Suprapubic skin (tissue), 4 donors: ENCODE measurements around the gene USP43. TPM values are rescaled to one million over a fixed set of nuclear protein-coding genes. Genes with fewer than 3 reads are reported as not detected.
A peak's percentile ranks its signal among the peaks of the same experiment; 100 is the strongest.
"Not testable (repeated sequence)": the region's sequence is repeated elsewhere in the genome, so short reads cannot be mapped to it uniquely, and the experiment has no call there.

Source experiments
- DNase-seq, 2 donors: peaks; one replicate each; pipeline ENCODE4 v3.0.0-alpha.2; 2019; ENCODE audit warnings: low spot score in 2 of 2
- H3K27ac ChIP-seq: fragments of 200-600 bp; sonication (generic); one replicate; pipeline ENCODE4 v1.5.1; 2019
- H3K27me3 ChIP-seq: fragments of 200-600 bp; sonication (generic); one replicate; pipeline ENCODE4 v1.5.1; 2019
- H3K36me3 ChIP-seq: fragments of 200-600 bp; sonication (generic); one replicate; pipeline ENCODE4 v1.5.1; 2019
- H3K4me1 ChIP-seq: fragments of 200-600 bp; sonication (generic); one replicate; pipeline ENCODE4 v1.5.1; 2019
- H3K4me3 ChIP-seq: fragments of 200-600 bp; sonication (generic); one replicate; pipeline ENCODE4 v1.5.1; 2019; ENCODE audit warnings: mild to moderate bottlenecking
- H3K9me3 ChIP-seq: fragments of 200-600 bp; sonication (generic); one replicate; pipeline ENCODE4 v1.5.1; 2019
- CTCF ChIP-seq, 2 donors: fragments of 200-600 bp in 1 of 2; fragments of 450-650 bp in 1 of 2; sonication (generic) in 1 of 2; IDR thresholded peaks; one replicate each; pipeline ENCODE4 v1.5.1; 2016 to 2019; ENCODE audit warnings: antibody characterized with exemption in 2 of 2, mild to moderate bottlenecking in 1 of 2, moderate library complexity in 1 of 2
- EP300 ChIP-seq: sonication (generic); formaldehyde crosslinking; IDR thresholded peaks from one replicate; pipeline ENCODE4 v1.6.1; 2017; ENCODE audit warnings: antibody characterized with exemption
- POLR2A ChIP-seq, 2 donors: fragments of 450-650 bp; IDR thresholded peaks; one replicate each; pipeline ENCODE4 v1.6.1; 2017; ENCODE audit warnings: antibody characterized with exemption in 2 of 2, mild to moderate bottlenecking in 2 of 2, moderate library complexity in 2 of 2
- POLR2AphosphoS5 ChIP-seq, 3 donors: sonication (generic); formaldehyde crosslinking; IDR thresholded peaks; one replicate each; pipeline ENCODE4 v1.6.1; 2017; ENCODE audit warnings: antibody characterized with exemption in 3 of 3
- WGBS: methylation state at CpG from one replicate; pipeline ENCODE4 v1.1.5; 2018; 5-methylcytosine and 5-hydroxymethylcytosine counted together
- total RNA-seq, 4 donors: library from RNA; depleted of rRNA; stranded (reverse); fragments of >200 nt; gene quantifications; one replicate each; pipeline ENCODE4 v1.1.0, GENCODE V29; 2016

USP43 gene
- total RNA-seq, 4 donors from 2014 or later = 3.1 to 7.2 (median 4.2) TPM

GRCh38 chr17:9646546-9646885 is 1.2 kb downstream of the USP43 start:
- no peaks in the 10 kb centered on the region for H3K9me3 ChIP-seq
- peaks cover 24% of the 10 kb centered on the region for H3K4me1 ChIP-seq
- peak overlapping the region; percentile 69 for H3K4me3 ChIP-seq
- no peaks in the 10 kb centered on the region for H3K36me3 ChIP-seq
- WGBS = 72% methylated on average over 8 of the region's 8 CpGs
- DNase-seq = peak in 1 of 2 donors; percentile 32
- TF ChIP-seq POLR2A (IDR thresholded peaks at IDR 0.05) (no peak), POLR2AphosphoS5 (IDR thresholded peaks at IDR 0.05) (no peak), CTCF (IDR thresholded peaks at IDR 0.05) (no peak), EP300 (no peak)
- peaks cover 18% of the 10 kb centered on the region for H3K27me3 ChIP-seq
- H3K27ac ChIP-seq = no peak overlapping the region

GRCh38 chr17:9647014-9647413 is 1.7 kb downstream of the USP43 start:
- H3K4me1 ChIP-seq = peaks cover 24% of the 10 kb centered on the region
- 51% methylated on average over 4 of the region's 4 CpGs for WGBS
- H3K9me3 ChIP-seq = no peaks in the 10 kb centered on the region
- no peaks in the 10 kb centered on the region for H3K36me3 ChIP-seq
- TF ChIP-seq EP300 = no peak
- TF ChIP-seq POLR2A (IDR thresholded peaks at IDR 0.05) = no peak
- no peak for TF ChIP-seq CTCF (IDR thresholded peaks at IDR 0.05)
- no peak for TF ChIP-seq POLR2AphosphoS5 (IDR thresholded peaks at IDR 0.05)
- H3K27ac ChIP-seq = no peak overlapping the region
- no peak overlapping the region for H3K4me3 ChIP-seq
- DNase-seq = peak in 1 of 2 donors; percentile 32
- peaks cover 18% of the 10 kb centered on the region for H3K27me3 ChIP-seq

- DNase-seq = peak in 1 of 2 donors; percentile 8
- Histone ChIP-seq H3K4me1 (peaks cover 24% of the 10 kb centered on the region), H3K9me3 (no peaks in the 10 kb centered on the region), H3K4me3 (no peak overlapping the region), H3K27me3 (peaks cover 18% of the 10 kb centered on the region), H3K27ac (no peak overlapping the region), H3K36me3 (no peaks in the 10 kb centered on the region)
- 76% methylated on average over 3 of the region's 3 CpGs for WGBS
- TF ChIP-seq EP300 (no peak), CTCF (IDR thresholded peaks at IDR 0.05) (no peak), POLR2A (IDR thresholded peaks at IDR 0.05) (no peak), POLR2AphosphoS5 (IDR thresholded peaks at IDR 0.05) (no peak)
These were observed 3.3 kb downstream of the USP43 start for GRCh38 chr17:9648521-9649110.

- peak in 1 of 2 donors; percentile 9 for DNase-seq
- WGBS = 46% methylated on average over 4 of the region's 4 CpGs
- no peaks in the 10 kb centered on the region for H3K4me1 ChIP-seq
- TF ChIP-seq EP300 (no peak), CTCF (IDR thresholded peaks at IDR 0.05) (no peak), POLR2AphosphoS5 (IDR thresholded peaks at IDR 0.05) (no peak), POLR2A (IDR thresholded peaks at IDR 0.05) (no peak)
- no peaks in the 10 kb centered on the region for H3K36me3 ChIP-seq
- H3K4me3 ChIP-seq = no peak overlapping the region
- no peaks in the 10 kb centered on the region for H3K9me3 ChIP-seq
- no peak overlapping the region for H3K27ac ChIP-seq
- no peaks in the 10 kb centered on the region for H3K27me3 ChIP-seq
These were observed 13.4 kb downstream of the USP43 start for GRCh38 chr17:9658593-9659211.

GRCh38 chr17:9661027-9661426 is 15.7 kb downstream of the USP43 start:
- H3K4me3 ChIP-seq = no peak overlapping the region
- no peaks in the 10 kb centered on the region for H3K9me3 ChIP-seq
- TF ChIP-seq CTCF (IDR thresholded peaks at IDR 0.05) (no peak), POLR2AphosphoS5 (IDR thresholded peaks at IDR 0.05) (no peak), POLR2A (IDR thresholded peaks at IDR 0.05) (no peak), EP300 (no peak)
- no peak overlapping the region for H3K27ac ChIP-seq
- no peaks in the 10 kb centered on the region for H3K27me3 ChIP-seq
- no peak for DNase-seq
- H3K4me1 ChIP-seq = no peaks in the 10 kb centered on the region
- WGBS = 95% methylated on average over 2 of the region's 2 CpGs
- no peaks in the 10 kb centered on the region for H3K36me3 ChIP-seq

- not testable (repeated sequence) for H3K4me1 ChIP-seq, H3K4me3 ChIP-seq, H3K9me3 ChIP-seq, H3K27ac ChIP-seq, H3K27me3 ChIP-seq, H3K36me3 ChIP-seq
- 96% methylated on average over 11 of the region's 11 CpGs for WGBS
- DNase-seq = peak in 1 of 2 donors; percentile 16
These were observed 18.2 kb downstream of the USP43 start for GRCh38 chr17:9663511-9663910.
